ENCODE measurements around the gene EI24. TPM values are rescaled to one million over a fixed set of nuclear protein-coding genes. Genes with fewer than 3 reads are reported as not detected.

EI24 gene
- total and polyA plus RNA-seq, 9 of the 15 experiments (the other 6 are each of a cell fraction or from before 2014, with no cell fraction given): 50.4 to 260 (median 168) TPM

DNA sequence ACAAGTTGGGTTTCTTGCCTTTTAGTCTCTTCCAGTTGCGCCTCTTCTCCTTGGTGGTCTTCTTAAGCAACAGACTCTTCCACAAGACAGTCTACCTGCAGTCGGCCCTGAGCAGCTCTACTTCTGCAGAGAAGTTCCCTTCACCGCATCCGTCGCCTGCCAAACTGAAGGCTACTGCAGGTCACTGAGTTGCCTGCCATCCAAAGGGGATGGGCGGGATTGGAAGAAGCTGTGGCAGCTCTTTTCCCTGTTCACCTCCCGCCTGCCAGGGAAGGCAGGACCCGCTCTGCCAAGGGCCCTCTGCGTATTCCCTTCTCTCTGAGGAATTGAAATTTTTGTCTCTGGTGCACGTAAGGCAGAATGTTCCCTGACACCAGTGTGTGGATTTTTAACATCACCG, 14.2 kb downstream of the EI24 start (continued):
- TF ChIP-seq, protein P1, sequence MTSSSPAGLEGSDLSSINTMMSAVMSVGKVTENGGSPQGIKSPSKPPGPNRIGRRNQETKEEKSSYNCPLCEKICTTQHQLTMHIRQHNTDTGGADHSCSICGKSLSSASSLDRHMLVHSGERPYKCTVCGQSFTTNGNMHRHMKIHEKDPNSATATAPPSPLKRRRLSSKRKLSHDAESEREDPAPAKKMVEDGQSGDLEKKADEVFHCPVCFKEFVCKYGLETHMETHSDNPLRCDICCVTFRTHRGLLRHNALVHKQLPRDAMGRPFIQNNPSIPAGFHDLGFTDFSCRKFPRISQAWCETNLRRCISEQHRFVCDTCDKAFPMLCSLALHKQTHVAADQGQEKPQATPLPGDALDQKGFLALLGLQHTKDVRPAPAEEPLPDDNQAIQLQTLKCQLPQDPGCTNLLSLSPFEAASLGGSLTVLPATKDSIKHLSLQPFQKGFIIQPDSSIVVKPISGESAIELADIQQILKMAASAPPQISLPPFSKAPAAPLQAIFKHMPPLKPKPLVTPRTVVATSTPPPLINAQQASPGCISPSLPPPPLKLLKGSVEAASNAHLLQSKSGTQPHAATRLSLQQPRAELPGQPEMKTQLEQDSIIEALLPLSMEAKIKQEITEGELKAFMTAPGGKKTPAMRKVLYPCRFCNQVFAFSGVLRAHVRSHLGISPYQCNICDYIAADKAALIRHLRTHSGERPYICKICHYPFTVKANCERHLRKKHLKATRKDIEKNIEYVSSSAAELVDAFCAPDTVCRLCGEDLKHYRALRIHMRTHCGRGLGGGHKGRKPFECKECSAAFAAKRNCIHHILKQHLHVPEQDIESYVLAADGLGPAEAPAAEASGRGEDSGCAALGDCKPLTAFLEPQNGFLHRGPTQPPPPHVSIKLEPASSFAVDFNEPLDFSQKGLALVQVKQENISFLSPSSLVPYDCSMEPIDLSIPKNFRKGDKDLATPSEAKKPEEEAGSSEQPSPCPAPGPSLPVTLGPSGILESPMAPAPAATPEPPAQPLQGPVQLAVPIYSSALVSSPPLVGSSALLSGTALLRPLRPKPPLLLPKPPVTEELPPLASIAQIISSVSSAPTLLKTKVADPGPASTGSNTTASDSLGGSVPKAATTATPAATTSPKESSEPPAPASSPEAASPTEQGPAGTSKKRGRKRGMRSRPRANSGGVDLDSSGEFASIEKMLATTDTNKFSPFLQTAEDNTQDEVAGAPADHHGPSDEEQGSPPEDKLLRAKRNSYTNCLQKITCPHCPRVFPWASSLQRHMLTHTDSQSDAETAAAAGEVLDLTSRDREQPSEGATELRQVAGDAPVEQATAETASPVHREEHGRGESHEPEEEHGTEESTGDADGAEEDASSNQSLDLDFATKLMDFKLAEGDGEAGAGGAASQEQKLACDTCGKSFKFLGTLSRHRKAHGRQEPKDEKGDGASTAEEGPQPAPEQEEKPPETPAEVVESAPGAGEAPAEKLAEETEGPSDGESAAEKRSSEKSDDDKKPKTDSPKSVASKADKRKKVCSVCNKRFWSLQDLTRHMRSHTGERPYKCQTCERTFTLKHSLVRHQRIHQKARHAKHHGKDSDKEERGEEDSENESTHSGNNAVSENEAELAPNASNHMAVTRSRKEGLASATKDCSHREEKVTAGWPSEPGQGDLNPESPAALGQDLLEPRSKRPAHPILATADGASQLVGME (CRISPR knock-in tag; IDR thresholded peaks at IDR 0.05): no peak
- TF ChIP-seq, protein P2, sequence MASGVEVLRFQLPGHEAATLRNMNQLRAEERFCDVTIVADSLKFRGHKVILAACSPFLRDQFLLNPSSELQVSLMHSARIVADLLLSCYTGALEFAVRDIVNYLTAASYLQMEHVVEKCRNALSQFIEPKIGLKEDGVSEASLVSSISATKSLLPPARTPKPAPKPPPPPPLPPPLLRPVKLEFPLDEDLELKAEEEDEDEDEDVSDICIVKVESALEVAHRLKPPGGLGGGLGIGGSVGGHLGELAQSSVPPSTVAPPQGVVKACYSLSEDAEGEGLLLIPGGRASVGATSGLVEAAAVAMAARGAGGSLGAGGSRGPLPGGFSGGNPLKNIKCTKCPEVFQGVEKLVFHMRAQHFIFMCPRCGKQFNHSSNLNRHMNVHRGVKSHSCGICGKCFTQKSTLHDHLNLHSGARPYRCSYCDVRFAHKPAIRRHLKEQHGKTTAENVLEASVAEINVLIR (CRISPR knock-in tag; IDR thresholded peaks at IDR 0.05): no peak
- TF ChIP-seq, protein P3, sequence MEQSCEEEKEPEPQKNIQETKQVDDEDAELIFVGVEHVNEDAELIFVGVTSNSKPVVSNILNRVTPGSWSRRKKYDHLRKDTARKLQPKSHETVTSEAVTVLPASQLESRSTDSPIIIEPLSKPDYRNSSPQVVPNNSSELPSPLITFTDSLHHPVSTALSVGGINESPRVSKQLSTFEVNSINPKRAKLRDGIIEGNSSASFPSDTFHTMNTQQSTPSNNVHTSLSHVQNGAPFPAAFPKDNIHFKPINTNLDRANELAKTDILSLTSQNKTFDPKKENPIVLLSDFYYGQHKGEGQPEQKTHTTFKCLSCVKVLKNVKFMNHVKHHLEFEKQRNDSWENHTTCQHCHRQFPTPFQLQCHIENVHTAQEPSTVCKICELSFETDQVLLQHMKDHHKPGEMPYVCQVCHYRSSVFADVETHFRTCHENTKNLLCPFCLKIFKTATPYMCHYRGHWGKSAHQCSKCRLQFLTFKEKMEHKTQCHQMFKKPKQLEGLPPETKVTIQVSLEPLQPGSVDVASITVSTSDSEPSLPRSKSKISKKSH (CRISPR knock-in tag; IDR thresholded peaks at IDR 0.05): no peak
- no peak for TF ChIP-seq MECOM (CRISPR knock-in tag; IDR thresholded peaks at IDR 0.05)
